Osteoblast (primary cell): Measurements from ENCODE around the gene THRA. TPM values are rescaled to one million over a fixed set of nuclear protein-coding genes. Genes with fewer than 3 reads are reported as not detected.

ENCODE experiments used
- DNase-seq: peaks from one replicate; pipeline ENCODE4 v3.0.0; 2011; ENCODE audit warnings: low spot score, mixed read lengths; ENCODE audit not compliant: insufficient read length; ENCODE audit errors: missing footprints
- H2AFZ ChIP-seq: 2 replicates; pipeline ENCODE4 v1.6.0; 2011; ENCODE audit warnings: mild to moderate bottlenecking, low read length
- H3K27ac ChIP-seq: 2 replicates; pipeline ENCODE4 v1.5.1; 2011; ENCODE audit warnings: mild to moderate bottlenecking, low read depth, low read length, moderate library complexity
- H3K27me3 ChIP-seq: 2 replicates; pipeline ENCODE4 v1.6.0; 2012; ENCODE audit warnings: mild to moderate bottlenecking, control low read depth, inconsistent platforms, low read length, moderate library complexity; ENCODE audit not compliant: insufficient read depth
- H3K36me3 ChIP-seq: 2 replicates; pipeline ENCODE4 v1.5.1; 2011; ENCODE audit warnings: mild to moderate bottlenecking, low read length, control low read depth, moderate library complexity; ENCODE audit not compliant: insufficient read depth
- H3K4me1 ChIP-seq: 2 replicates; pipeline ENCODE4 v1.5.1; 2011; ENCODE audit warnings: mild to moderate bottlenecking, low read length, control low read depth, moderate library complexity; ENCODE audit not compliant: insufficient read depth
- H3K4me2 ChIP-seq: 2 replicates; pipeline ENCODE4 v1.6.0; 2011; ENCODE audit warnings: mild to moderate bottlenecking, low read length; ENCODE audit not compliant: insufficient read depth
- H3K4me3 ChIP-seq: fragments of 200-600 bp; sonication (generic); 3 replicates; pipeline ENCODE4 v1.5.1; 2012; ENCODE audit warnings: mild to moderate bottlenecking, low read length, inconsistent platforms; ENCODE audit not compliant: insufficient read depth
- H3K79me2 ChIP-seq: 2 replicates; pipeline ENCODE4 v1.6.0; 2012; ENCODE audit warnings: mild to moderate bottlenecking, low read length, control low read depth, inconsistent platforms; ENCODE audit not compliant: insufficient read depth
- H3K9me3 ChIP-seq: 2 replicates; pipeline ENCODE4 v1.5.1; 2011; ENCODE audit warnings: low read depth, low read length, control low read depth
- H4K20me1 ChIP-seq: 2 replicates; pipeline ENCODE4 v1.6.0; 2012; ENCODE audit warnings: mild to moderate bottlenecking, low read length, control low read depth; ENCODE audit not compliant: insufficient read depth
- CTCF ChIP-seq: IDR thresholded peaks from 2 replicates; pipeline ENCODE4 v1.5.1; 2011; ENCODE audit warnings: mild to moderate bottlenecking, low read depth, low read length, moderate library complexity; ENCODE audit errors: extremely low read depth
- total RNA-seq: library from RNA; depleted of rRNA; stranded (reverse); fragments of >200 nt; gene quantifications from 2 replicates; pipeline ENCODE4 v1.2.3, GENCODE V29; 2012

The THRA gene
- total RNA-seq, 1 donor = 33.3 TPM

- Histone ChIP-seq H3K36me3 (peaks cover 17% of the 10 kb centered on the region), H3K79me2 (peaks cover 29% of the 10 kb centered on the region), H3K4me2 (peak within 1 kb of the TSS; percentile 96), H3K4me1 (peaks cover 28% of the 10 kb centered on the region), H2AFZ (peak within 1 kb of the TSS; percentile 78), H3K27ac (peak within 1 kb of the TSS; percentile 96), H3K27me3 (no peaks in the 10 kb centered on the region), H4K20me1 (peaks cover 4% of the 10 kb centered on the region), H3K4me3 (peak within 1 kb of the TSS; percentile 86), H3K9me3 (no peaks in the 10 kb centered on the region)
- peak; percentile 99 for DNase-seq
- TF ChIP-seq CTCF = no peak
These were observed 37.6 kb downstream of the THRA start, which contains the start of gene NR1D1 for GRCh38 chr17:40100419-40100668. Gene NR1D1 (minus strand): TSS chr17:40100589. CDS start chr17:40100094, 495 bp downstream.

GRCh38 chr17:40100669-40101366 is 38.1 kb downstream of the THRA start:
- H3K36me3 ChIP-seq = peaks cover 15% of the 10 kb centered on the region
- H3K4me3 ChIP-seq = peak overlapping the region; percentile 86
- peak overlapping the region; percentile 67 for H2AFZ ChIP-seq
- DNase-seq = peak; percentile 90
- H4K20me1 ChIP-seq = peaks cover 4% of the 10 kb centered on the region
- H3K27ac ChIP-seq = peak overlapping the region; percentile 96
- H3K4me2 ChIP-seq = peak overlapping the region; percentile 96
- peaks cover 28% of the 10 kb centered on the region for H3K4me1 ChIP-seq
- TF ChIP-seq CTCF = no peak
- H3K27me3 ChIP-seq = no peaks in the 10 kb centered on the region
- H3K79me2 ChIP-seq = peaks cover 29% of the 10 kb centered on the region
- no peaks in the 10 kb centered on the region for H3K9me3 ChIP-seq

- no peak for TF ChIP-seq CTCF
- DNase-seq = peak; percentile 18
These were observed 38.8 kb downstream of the THRA start for GRCh38 chr17:40101367-40102210.

GRCh38 chr17:40103071-40103661 is 40.4 kb downstream of the THRA start:
- no peak for TF ChIP-seq CTCF
- Histone ChIP-seq H3K79me2 (peaks cover 14% of the 10 kb centered on the region), H3K4me1 (peaks cover 29% of the 10 kb centered on the region), H3K27ac (no peak overlapping the region), H2AFZ (no peak overlapping the region), H4K20me1 (peaks cover 1% of the 10 kb centered on the region), H3K4me3 (no peak overlapping the region), H3K36me3 (no peaks in the 10 kb centered on the region), H3K9me3 (no peaks in the 10 kb centered on the region), H3K27me3 (no peaks in the 10 kb centered on the region), H3K4me2 (no peak overlapping the region)
- DNase-seq = peak; percentile 38

More at GRCh38 chr17:40101367-40102210, 38.8 kb downstream of the THRA start:
- Histone ChIP-seq H3K4me1 (peaks cover 28% of the 10 kb centered on the region), H3K79me2 (peaks cover 28% of the 10 kb centered on the region), H3K4me2 (peak overlapping the region; percentile 96), H2AFZ (no peak overlapping the region), H3K27me3 (no peaks in the 10 kb centered on the region), H3K4me3 (peak overlapping the region; percentile 86), H4K20me1 (peaks cover 4% of the 10 kb centered on the region), H3K36me3 (peaks cover 7% of the 10 kb centered on the region), H3K9me3 (no peaks in the 10 kb centered on the region), H3K27ac (peak overlapping the region; percentile 96)
